ENCODE results near the gene GNG12. TPM values are rescaled to one million over a fixed set of nuclear protein-coding genes. Genes with fewer than 3 reads are reported as not detected.

Gene GNG12
- total and polyA plus RNA-seq, 4 experiments from 2014 or later = not detected

DNA sequence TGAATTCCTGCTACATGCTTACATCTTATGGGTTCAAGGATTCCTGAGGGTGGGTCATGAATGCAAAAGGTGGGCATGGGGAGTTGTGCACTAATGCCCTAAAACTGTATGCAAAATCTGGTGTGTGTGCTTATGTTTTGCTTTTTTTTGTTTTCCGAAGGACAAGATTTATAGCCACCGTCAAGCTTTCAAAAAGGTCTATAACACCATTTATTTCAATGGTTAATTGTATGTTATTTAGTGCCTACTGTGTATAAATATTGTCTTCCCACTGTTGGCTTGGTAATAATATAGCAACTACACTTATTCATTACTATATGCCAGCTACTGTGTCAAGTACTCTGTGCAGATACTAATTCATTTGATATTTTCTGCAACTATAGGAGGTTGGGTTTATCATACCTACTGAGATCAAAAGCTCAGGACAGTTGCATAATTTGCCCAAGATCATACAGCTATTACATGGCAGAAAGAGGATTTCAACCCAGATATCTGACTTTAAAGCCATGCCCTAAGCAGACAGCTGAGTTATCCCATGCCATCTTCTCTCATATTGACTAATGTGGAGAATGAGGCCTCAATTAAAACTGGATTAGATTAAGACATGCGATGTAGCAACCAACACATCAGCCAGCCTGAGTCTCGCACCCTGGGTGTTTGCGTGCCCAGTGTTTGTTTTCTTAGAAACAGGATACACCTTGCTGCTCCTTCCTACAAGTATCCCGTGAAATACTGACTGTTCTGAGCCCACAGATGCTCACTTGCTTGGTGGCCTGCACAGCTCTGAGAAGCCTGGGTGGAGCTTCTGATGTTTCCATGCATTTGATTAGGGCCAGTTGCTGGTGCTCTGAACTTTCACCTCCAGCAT lies 113.7 kb downstream of the GNG12 start:
- intact Hi-C loops (cut with micrococcal nuclease) = no loop called here
- no peaks in the 10 kb centered on the region for H3K36me3 ChIP-seq (ENCODE audit: insufficient read depth, low read length)
- no peak overlapping the region for H3K27ac ChIP-seq (ENCODE audit: low read depth, low read length)
- no peaks in the 10 kb centered on the region for H3K4me1 ChIP-seq (ENCODE audit: insufficient read depth, low read length)
- Mint-ChIP-seq H3K27me3 (peaks cover 0 to 1% of the 10 kb centered on the region in 2 donors), H3K36me3 (no peaks in the 10 kb centered on the region), H3K4me1 (no peaks in the 10 kb centered on the region), H3K9me3 (no peaks in the 10 kb centered on the region), H3K4me3 (no peak overlapping the region), H3K27ac (no peak overlapping the region)
- DNase-seq = no peak
- no peaks in the 10 kb centered on the region for H3K27me3 ChIP-seq (ENCODE audit: insufficient read depth, low read length)
- ChIA-PET POLR2A (ENCODE audit: partially characterized antibody) (no interaction called here), CTCF (ENCODE audit: partially characterized antibody) (interaction anchor here (1.6 kb wide), 1 partner anchor 7 kb away, joined by 5 read pairs; no protein-coding TSS in a partner anchor)
- H3K9me3 ChIP-seq (ENCODE audit: control insufficient read depth in 1 of 2, low read length in 2 of 2) = no peaks in the 10 kb centered on the region
- no peak overlapping the region for H3K4me3 ChIP-seq (ENCODE audit: low read length in 2 of 2)

DNA sequence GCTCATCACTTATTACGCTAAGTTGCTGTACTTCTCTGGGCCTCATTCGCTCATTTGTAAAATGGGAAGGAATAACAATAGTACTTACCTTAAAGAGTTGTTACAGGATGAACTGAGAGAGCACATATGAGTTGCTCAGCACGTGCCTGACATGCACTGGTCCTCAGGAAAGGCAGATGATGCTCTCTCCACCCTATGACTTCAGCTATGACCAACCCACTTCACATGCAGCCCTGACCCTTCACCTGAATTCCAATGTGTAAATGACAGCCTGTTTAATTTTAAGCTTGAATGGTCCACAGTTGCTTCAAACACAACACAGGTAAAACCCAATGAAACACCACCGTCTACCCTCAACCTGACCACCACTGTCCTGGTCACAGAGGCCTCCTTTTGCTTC lies 115.4 kb downstream of the GNG12 start:
- ChIA-PET POLR2A (ENCODE audit: partially characterized antibody) (no interaction called here), CTCF (ENCODE audit: partially characterized antibody) (interaction anchor here (0.7 kb wide), 1 partner anchor 35 kb away, joined by 3 read pairs; no protein-coding TSS in a partner anchor)
- no peaks in the 10 kb centered on the region for H3K4me1 ChIP-seq (ENCODE audit: insufficient read depth, low read length)
- DNase-seq = no peak
- H3K27ac ChIP-seq (ENCODE audit: low read depth, low read length) = no peak overlapping the region
- no peaks in the 10 kb centered on the region for H3K36me3 ChIP-seq (ENCODE audit: insufficient read depth, low read length)
- no peaks in the 10 kb centered on the region for H3K4me1 Mint-ChIP-seq
- intact Hi-C loops (cut with micrococcal nuclease) = no loop called here
- H3K4me3 Mint-ChIP-seq = no peak overlapping the region
- H3K27me3 Mint-ChIP-seq = peaks cover 0 to 1% of the 10 kb centered on the region in 2 donors
- no peaks in the 10 kb centered on the region for H3K36me3 Mint-ChIP-seq
- no peak overlapping the region for H3K4me3 ChIP-seq (ENCODE audit: low read length in 2 of 2)
- H3K27ac Mint-ChIP-seq = no peak overlapping the region
- no peaks in the 10 kb centered on the region for H3K9me3 Mint-ChIP-seq
- no peaks in the 10 kb centered on the region for H3K9me3 ChIP-seq (ENCODE audit: control insufficient read depth in 1 of 2, low read length in 2 of 2)
- H3K27me3 ChIP-seq (ENCODE audit: insufficient read depth, low read length) = no peaks in the 10 kb centered on the region

DNA sequence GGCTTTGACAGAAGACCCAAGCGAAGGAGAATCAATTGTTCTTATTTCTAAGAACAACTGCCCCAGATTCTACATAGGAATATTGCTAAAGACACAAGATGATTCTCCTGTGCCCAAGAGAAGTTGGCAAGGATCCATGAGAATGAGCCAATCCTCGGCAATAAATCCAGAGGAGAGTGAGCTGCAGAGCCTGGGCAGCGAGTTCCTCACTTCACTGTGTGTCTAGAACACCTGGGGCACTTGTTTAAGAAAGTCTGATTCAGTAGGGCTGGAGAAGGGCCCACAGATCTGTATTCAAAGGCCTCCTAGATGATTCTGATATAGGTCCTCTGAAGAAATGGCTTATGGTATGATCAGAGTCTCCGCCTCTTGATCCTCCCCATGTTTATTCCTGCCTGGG lies 116.5 kb downstream of the GNG12 start:
- H3K36me3 Mint-ChIP-seq = no peaks in the 10 kb centered on the region
- Histone ChIP-seq H3K36me3 (ENCODE audit: insufficient read depth, low read length) (no peaks in the 10 kb centered on the region), H3K27ac (ENCODE audit: low read depth, low read length) (no peak overlapping the region), H3K4me1 (ENCODE audit: insufficient read depth, low read length) (no peaks in the 10 kb centered on the region), H3K4me3 (ENCODE audit: low read length in 2 of 2) (no peak overlapping the region), H3K27me3 (ENCODE audit: insufficient read depth, low read length) (no peaks in the 10 kb centered on the region), H3K9me3 (ENCODE audit: control insufficient read depth in 1 of 2, low read length in 2 of 2) (no peaks in the 10 kb centered on the region)
- intact Hi-C loops (cut with micrococcal nuclease) = no loop called here
- ChIA-PET CTCF (ENCODE audit: partially characterized antibody) (no interaction called here), POLR2A (ENCODE audit: partially characterized antibody) (no interaction called here)
- no peak overlapping the region for H3K27ac Mint-ChIP-seq
- no peak overlapping the region for H3K4me3 Mint-ChIP-seq
- no peaks in the 10 kb centered on the region for H3K9me3 Mint-ChIP-seq
- DNase-seq = no peak
- no peaks in the 10 kb centered on the region for H3K4me1 Mint-ChIP-seq
- H3K27me3 Mint-ChIP-seq = peaks cover 0 to 1% of the 10 kb centered on the region in 2 donors

DNA sequence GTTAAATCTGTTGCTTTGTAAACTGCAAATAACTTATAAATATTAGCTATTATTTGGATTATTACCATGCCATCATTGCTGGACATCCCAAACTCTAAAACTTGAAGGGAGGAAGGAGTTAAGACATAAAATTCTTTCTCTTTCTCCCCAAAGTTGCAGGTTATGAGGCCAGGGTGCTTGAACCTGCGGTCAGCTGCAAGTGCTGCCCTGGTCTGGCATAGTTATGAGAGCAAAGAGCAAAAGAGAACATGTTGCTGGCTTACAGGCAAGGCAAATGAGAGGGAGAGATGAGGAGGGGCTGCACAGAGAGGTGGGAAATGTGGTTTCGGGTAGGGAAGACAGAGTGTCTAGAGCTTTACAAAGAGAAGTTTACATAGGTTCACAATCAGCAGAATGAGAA lies 117.4 kb downstream of the GNG12 start:
- H3K27ac ChIP-seq (ENCODE audit: low read depth, low read length) = no peak overlapping the region
- no peaks in the 10 kb centered on the region for H3K4me1 ChIP-seq (ENCODE audit: insufficient read depth, low read length)
- ChIA-PET POLR2A (ENCODE audit: partially characterized antibody) (no interaction called here), CTCF (ENCODE audit: partially characterized antibody) (interaction anchor here (0.6 to 1.4 kb wide), 2 partner anchors 45 to 414 kb away, joined by 3 read pairs; no protein-coding TSS in a partner anchor)
- no peaks in the 10 kb centered on the region for H3K27me3 ChIP-seq (ENCODE audit: insufficient read depth, low read length)
- no peaks in the 10 kb centered on the region for H3K36me3 ChIP-seq (ENCODE audit: insufficient read depth, low read length)
- H3K4me3 ChIP-seq (ENCODE audit: low read length in 2 of 2) = no peak overlapping the region
- Mint-ChIP-seq H3K9me3 (no peaks in the 10 kb centered on the region), H3K4me3 (no peak overlapping the region), H3K4me1 (no peaks in the 10 kb centered on the region), H3K27me3 (peaks cover 0 to under 1% of the 10 kb centered on the region in 2 donors), H3K36me3 (no peaks in the 10 kb centered on the region), H3K27ac (no peak overlapping the region)
- no peaks in the 10 kb centered on the region for H3K9me3 ChIP-seq (ENCODE audit: control insufficient read depth in 1 of 2, low read length in 2 of 2)
- DNase-seq = no peak
- intact Hi-C loops (cut with micrococcal nuclease) = no loop called here

DNA sequence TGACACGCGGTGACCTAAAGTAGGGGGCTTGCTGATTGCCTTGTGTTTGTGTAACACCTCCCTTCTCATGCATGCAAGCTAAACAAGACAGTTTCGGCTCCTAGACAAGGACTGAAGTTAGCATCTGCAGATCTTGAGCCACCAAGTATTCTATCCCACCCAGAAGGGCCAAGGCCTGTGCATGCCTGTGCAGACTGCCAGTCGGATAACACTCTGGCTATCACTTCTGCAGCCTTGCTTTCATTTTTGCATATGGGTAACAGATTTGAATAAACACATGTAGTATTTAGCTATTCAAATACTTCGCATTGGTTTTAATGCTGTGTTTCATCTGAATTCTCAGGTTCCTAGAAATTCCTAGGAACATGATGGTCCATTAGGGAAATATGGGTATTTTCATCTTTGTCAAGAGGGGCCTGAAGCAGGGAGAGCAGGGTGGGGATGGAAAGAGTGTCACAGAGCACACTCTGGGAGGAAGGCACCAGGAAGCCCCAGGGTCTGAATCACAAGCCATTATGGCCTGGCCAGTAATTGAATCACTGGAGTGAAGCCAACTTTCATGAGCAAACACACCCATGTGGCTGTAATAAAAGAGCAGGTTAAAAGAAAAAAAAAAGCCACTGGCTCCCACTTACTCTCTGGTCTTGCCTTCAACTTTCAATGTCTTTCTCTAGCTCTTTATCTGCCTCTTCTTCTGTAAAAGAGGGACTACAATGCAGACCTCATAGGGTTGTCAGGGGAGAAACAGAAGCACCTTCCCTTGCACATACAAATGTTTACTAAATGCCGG lies 120.0 kb downstream of the GNG12 start:
- Histone ChIP-seq H3K27me3 (ENCODE audit: insufficient read depth, low read length) (no peaks in the 10 kb centered on the region), H3K27ac (ENCODE audit: low read depth, low read length) (no peak overlapping the region), H3K36me3 (ENCODE audit: insufficient read depth, low read length) (no peaks in the 10 kb centered on the region), H3K4me3 (ENCODE audit: low read length in 2 of 2) (no peak overlapping the region), H3K4me1 (ENCODE audit: insufficient read depth, low read length) (no peaks in the 10 kb centered on the region), H3K9me3 (ENCODE audit: control insufficient read depth in 1 of 2, low read length in 2 of 2) (no peaks in the 10 kb centered on the region)
- DNase-seq = no peak
- intact Hi-C loops (cut with micrococcal nuclease) = no loop called here
- Mint-ChIP-seq H3K27me3 (no peaks in the 10 kb centered on the region), H3K4me3 (no peak overlapping the region), H3K27ac (no peak overlapping the region), H3K9me3 (no peaks in the 10 kb centered on the region), H3K4me1 (no peaks in the 10 kb centered on the region), H3K36me3 (no peaks in the 10 kb centered on the region)
- POLR2A ChIA-PET (ENCODE audit: partially characterized antibody) = no interaction called here
- CTCF ChIA-PET (ENCODE audit: partially characterized antibody) = interaction anchor here (1.6 kb wide), 1 partner anchor 7 kb away, joined by 5 read pairs; no protein-coding TSS in a partner anchor

DNA sequence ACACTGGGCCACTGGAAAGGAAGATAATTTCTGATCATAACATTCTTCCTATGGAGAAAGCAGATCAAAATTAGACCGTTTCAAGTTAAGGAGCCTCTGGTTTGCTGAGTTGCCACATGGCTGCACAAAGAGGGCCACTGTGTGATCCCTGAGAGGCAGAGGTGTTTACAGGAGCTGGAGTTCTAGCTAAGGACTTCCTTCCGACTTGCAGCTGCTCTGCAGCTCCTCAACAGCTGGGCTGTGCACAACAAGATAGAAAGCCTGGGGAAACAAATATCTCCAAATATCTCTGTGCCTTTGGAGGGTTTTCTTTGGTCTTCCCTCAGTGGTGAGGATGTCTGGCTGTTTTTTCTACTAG lies 121.4 kb downstream of the GNG12 start:
- Histone ChIP-seq H3K27ac (ENCODE audit: low read depth, low read length) (no peak overlapping the region), H3K9me3 (ENCODE audit: control insufficient read depth in 1 of 2, low read length in 2 of 2) (no peaks in the 10 kb centered on the region), H3K4me3 (ENCODE audit: low read length in 2 of 2) (no peak overlapping the region), H3K36me3 (ENCODE audit: insufficient read depth, low read length) (no peaks in the 10 kb centered on the region), H3K27me3 (ENCODE audit: insufficient read depth, low read length) (no peaks in the 10 kb centered on the region), H3K4me1 (ENCODE audit: insufficient read depth, low read length) (no peaks in the 10 kb centered on the region)
- H3K36me3 Mint-ChIP-seq = no peaks in the 10 kb centered on the region
- POLR2A ChIA-PET (ENCODE audit: partially characterized antibody) = no interaction called here
- no peaks in the 10 kb centered on the region for H3K27me3 Mint-ChIP-seq
- no peak for DNase-seq
- intact Hi-C loops (cut with micrococcal nuclease) = no loop called here
- H3K27ac Mint-ChIP-seq = no peak overlapping the region
- H3K4me1 Mint-ChIP-seq = no peaks in the 10 kb centered on the region
- H3K9me3 Mint-ChIP-seq = no peaks in the 10 kb centered on the region
- CTCF ChIA-PET (ENCODE audit: partially characterized antibody) = interaction anchor here (1.4 to 1.6 kb wide), 2 partner anchors 9 to 48 kb away, joined by 5 read pairs; no protein-coding TSS in a partner anchor
- H3K4me3 Mint-ChIP-seq = no peak overlapping the region

DNA sequence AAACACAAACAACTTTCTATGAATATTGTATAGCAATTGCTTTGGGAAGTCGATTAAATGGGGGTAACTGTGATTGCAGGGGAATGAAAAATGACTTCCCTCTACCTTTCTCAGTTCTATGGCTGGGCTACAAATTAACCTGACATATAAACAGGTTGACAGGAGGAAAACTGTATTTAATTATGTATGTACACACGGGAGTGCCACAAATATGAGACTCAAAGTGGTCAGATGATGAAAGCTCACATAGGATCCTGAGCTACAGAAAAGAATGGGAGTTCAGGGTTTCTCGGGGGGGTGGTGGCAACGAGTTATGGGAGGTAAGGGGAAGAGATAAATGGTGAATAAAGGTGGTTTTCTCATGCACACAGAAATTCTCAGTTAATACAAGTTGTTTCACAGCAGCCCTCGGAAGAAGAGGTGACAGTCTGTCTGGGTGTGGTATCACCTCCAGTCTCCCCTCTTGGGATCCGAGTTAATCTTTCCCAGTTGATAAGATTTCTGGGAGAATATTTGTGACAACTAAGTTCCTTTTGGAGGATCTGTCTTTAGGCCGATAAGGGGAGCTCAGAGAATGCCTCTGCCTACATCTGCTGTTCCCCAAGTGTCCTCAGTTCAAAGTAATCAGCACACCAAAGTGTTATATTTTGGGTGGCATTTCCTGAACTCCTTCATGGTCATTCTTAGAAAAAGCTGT lies 122.0 kb downstream of the GNG12 start:
- Mint-ChIP-seq H3K4me1 (no peaks in the 10 kb centered on the region), H3K9me3 (no peaks in the 10 kb centered on the region), H3K27me3 (no peaks in the 10 kb centered on the region), H3K27ac (no peak overlapping the region), H3K4me3 (no peak overlapping the region), H3K36me3 (no peaks in the 10 kb centered on the region)
- H3K4me3 ChIP-seq (ENCODE audit: low read length in 2 of 2) = no peak overlapping the region
- no peaks in the 10 kb centered on the region for H3K4me1 ChIP-seq (ENCODE audit: insufficient read depth, low read length)
- intact Hi-C loops (cut with micrococcal nuclease) = no loop called here
- H3K9me3 ChIP-seq (ENCODE audit: control insufficient read depth in 1 of 2, low read length in 2 of 2) = no peaks in the 10 kb centered on the region
- no peak overlapping the region for H3K27ac ChIP-seq (ENCODE audit: low read depth, low read length)
- POLR2A ChIA-PET (ENCODE audit: partially characterized antibody) = no interaction called here
- DNase-seq = no peak
- CTCF ChIA-PET (ENCODE audit: partially characterized antibody) = interaction anchor here (1.4 to 1.6 kb wide), 2 partner anchors 9 to 49 kb away, joined by 5 read pairs; no protein-coding TSS in a partner anchor
- no peaks in the 10 kb centered on the region for H3K36me3 ChIP-seq (ENCODE audit: insufficient read depth, low read length)
- no peaks in the 10 kb centered on the region for H3K27me3 ChIP-seq (ENCODE audit: insufficient read depth, low read length)

All from CD4-positive, alpha-beta memory T cell (primary cell).